BE2C (cell line): ENCODE results near the gene SEC22C. TPM values are rescaled to one million over a fixed set of nuclear protein-coding genes. Genes with fewer than 3 reads are reported as not detected.

Source experiments
- DNase-seq: peaks from one replicate; pipeline ENCODE4 v3.0.0-alpha.2; 2020
- H3K27me3 ChIP-seq: fragments of 250-450 bp; sonication (Bioruptor Pico); 2 replicates; pipeline ENCODE4 v1.5.1; 2020; ENCODE audit warnings: mild to moderate bottlenecking
- H3K36me3 ChIP-seq: fragments of 250-450 bp; sonication (Bioruptor Pico); 2 replicates; pipeline ENCODE4 v1.5.1; 2020; ENCODE audit warnings: mild to moderate bottlenecking
- H3K4me1 ChIP-seq: fragments of 250-450 bp; sonication (Bioruptor Pico); 2 replicates; pipeline ENCODE4 v1.5.1; 2020
- H3K4me3 ChIP-seq: 2 replicates; pipeline ENCODE4 v1.5.1; 2011; ENCODE audit warnings: low read depth, low read length
- H3K9me3 ChIP-seq: fragments of 250-450 bp; sonication (Bioruptor Pico); 2 replicates; pipeline ENCODE4 v1.5.1; 2020
- polyA plus RNA-seq: library from polyadenylated mRNA; unstranded; fragments of >200 nt; gene quantifications from one replicate; pipeline ENCODE4 v1.2.1, GENCODE V29; 2012; ENCODE audit warnings: low read depth, missing spikeins; ENCODE audit not compliant: insufficient read length, insufficient read depth
- TF ChIP-seq, protein P1 (sequence below): IDR thresholded peaks from 2 replicates; pipeline ENCODE4 v1.5.1; 2012; ENCODE audit warnings: mild to moderate bottlenecking, low read depth, low read length

SEC22C gene
- 17.3 TPM for polyA plus RNA-seq

DNA sequence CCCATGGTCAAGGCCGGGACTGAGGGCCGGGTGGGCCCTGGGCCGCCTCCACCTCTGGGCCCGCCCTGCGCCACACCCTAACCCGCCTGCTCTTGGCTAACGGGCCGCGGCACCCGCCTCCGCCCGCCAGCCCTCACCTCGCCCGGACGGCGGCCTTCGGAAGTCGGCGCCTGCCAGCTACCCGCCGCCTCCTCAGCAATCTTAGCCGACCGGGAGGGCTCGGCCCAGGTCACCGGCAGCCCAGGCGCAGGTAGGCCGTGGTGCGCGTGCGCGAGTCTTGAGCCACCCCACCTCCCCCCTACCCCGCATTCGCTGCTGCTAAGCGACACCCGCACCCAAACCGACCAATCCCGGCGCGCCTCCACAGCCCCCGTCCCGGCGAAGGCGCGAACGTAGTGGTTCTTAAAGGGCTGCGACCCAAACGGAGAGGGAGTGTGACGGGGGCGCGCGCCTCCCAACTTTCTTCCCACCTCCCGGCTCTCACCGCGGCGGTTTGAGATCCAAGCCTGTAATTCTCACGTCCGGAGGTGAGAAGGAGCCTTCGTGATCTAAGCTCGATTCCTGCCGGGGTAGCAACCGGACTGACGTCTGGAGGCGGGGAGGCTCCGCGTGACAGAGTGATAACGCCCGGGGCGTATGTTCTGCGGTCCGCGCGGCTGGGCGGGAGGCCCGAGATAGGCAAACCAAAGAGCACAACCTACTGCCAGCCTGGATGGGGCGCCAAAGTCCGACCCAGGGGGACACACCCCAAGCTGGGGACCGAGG lies at the start of gene SEC22C:
Gene SEC22C (minus strand): TSS at position 259 of the 765 bp plus-strand sequence. CDS start 12,921 bp downstream, outside the sequence.
- H3K27me3 ChIP-seq, result no peaks in the 10 kb centered on the region
- H3K9me3 ChIP-seq, result no peaks in the 10 kb centered on the region
- no peaks in the 10 kb centered on the region for H3K36me3 ChIP-seq
- peak within 1 kb of the TSS; percentile 74 for H3K4me3 ChIP-seq
- H3K4me1 ChIP-seq, result no peaks in the 10 kb centered on the region
- TF ChIP-seq, protein P1, sequence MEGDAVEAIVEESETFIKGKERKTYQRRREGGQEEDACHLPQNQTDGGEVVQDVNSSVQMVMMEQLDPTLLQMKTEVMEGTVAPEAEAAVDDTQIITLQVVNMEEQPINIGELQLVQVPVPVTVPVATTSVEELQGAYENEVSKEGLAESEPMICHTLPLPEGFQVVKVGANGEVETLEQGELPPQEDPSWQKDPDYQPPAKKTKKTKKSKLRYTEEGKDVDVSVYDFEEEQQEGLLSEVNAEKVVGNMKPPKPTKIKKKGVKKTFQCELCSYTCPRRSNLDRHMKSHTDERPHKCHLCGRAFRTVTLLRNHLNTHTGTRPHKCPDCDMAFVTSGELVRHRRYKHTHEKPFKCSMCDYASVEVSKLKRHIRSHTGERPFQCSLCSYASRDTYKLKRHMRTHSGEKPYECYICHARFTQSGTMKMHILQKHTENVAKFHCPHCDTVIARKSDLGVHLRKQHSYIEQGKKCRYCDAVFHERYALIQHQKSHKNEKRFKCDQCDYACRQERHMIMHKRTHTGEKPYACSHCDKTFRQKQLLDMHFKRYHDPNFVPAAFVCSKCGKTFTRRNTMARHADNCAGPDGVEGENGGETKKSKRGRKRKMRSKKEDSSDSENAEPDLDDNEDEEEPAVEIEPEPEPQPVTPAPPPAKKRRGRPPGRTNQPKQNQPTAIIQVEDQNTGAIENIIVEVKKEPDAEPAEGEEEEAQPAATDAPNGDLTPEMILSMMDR, result no peak
- DNase-seq, result peak; percentile 92

GRCh38 chr3:42613462-42613861 lies 31.7 kb upstream of the SEC22C start:
- Histone ChIP-seq H3K36me3 (no peaks in the 10 kb centered on the region), H3K4me1 (no peaks in the 10 kb centered on the region), H3K9me3 (no peaks in the 10 kb centered on the region), H3K4me3 (no peak overlapping the region), H3K27me3 (no peaks in the 10 kb centered on the region)
- TF ChIP-seq, protein P1, result peak; percentile 36
- no peak for DNase-seq

DNA sequence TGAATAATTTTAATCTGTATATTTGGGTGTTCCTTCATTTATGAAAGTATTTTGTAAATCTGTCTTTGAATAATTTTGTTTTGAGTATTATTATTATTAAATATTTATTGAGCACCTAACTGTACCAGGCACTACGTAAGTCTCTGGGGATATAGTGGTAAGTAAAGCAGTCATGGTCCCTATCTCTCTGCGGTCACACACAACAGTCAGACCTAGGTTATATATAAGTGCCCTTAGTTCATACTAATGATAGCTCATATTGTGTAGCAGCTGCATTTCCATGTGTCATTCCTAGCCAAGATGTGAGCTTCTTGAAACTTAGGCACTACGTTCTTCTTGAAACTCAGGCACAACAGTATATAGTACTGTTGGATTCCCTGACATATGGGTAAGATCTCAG lies 31.2 kb upstream of the SEC22C start:
- H3K36me3 ChIP-seq, result no peaks in the 10 kb centered on the region
- no peaks in the 10 kb centered on the region for H3K4me1 ChIP-seq
- DNase-seq, result no peak
- no peaks in the 10 kb centered on the region for H3K27me3 ChIP-seq
- H3K4me3 ChIP-seq, result no peak overlapping the region
- no peaks in the 10 kb centered on the region for H3K9me3 ChIP-seq
- TF ChIP-seq, protein P1, result no peak

DNA sequence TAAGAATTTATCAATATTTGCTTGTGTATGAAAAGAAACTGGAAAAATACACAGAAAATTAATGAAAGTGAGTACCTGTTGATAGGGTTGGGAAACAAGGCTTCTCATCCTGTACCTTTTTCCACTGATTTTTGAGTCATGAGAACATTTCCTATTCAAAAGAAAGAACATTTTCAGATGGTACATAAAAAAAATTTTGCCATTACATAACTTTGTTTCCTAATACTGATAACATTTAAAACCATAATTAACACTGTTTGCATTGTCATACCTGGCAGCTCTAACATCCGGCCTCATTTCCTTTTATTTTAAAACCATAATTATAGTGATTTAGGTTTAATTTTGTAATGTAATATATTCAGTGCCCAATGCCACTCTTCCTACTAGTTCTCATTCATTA lies 30.4 kb upstream of the SEC22C start:
- no peaks in the 10 kb centered on the region for H3K36me3 ChIP-seq

GRCh38 chr3:42610976-42611375 lies 29.2 kb upstream of the SEC22C start:
- Histone ChIP-seq H3K27me3 (no peaks in the 10 kb centered on the region), H3K4me1 (no peaks in the 10 kb centered on the region), H3K9me3 (no peaks in the 10 kb centered on the region), H3K36me3 (no peaks in the 10 kb centered on the region), H3K4me3 (no peak overlapping the region)
- TF ChIP-seq, protein P1, result no peak
- no peak for DNase-seq

More for the DNA sequence above, 30.4 kb upstream of the SEC22C start:
- Histone ChIP-seq H3K9me3 (no peaks in the 10 kb centered on the region), H3K4me3 (no peak overlapping the region), H3K27me3 (no peaks in the 10 kb centered on the region), H3K4me1 (no peaks in the 10 kb centered on the region)
- no peak for DNase-seq
- TF ChIP-seq, protein P1, result no peak

DNA sequence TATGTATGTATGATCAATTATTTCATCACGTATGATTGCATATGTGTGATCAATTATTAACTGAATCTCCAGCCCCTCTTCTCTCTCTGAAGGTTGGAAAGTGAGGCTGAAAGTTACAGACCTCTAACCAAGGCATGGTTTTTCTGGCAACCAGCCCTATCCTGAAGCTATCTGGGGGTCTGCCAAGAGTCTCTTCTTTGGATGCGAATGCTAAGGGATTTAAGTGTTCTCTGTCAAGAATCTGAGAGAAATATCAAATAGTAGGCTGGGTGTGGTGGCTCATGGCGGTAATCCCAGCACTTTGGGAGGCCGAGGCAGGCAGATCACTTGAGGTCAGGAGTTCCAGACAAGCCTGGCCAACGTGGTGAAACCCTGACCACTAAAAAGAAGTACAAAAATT lies 26.8 kb upstream of the SEC22C start:
- Histone ChIP-seq H3K27me3 (no peaks in the 10 kb centered on the region), H3K4me1 (no peaks in the 10 kb centered on the region; the same call in 1 of the 2 replicates), H3K9me3 (no peaks in the 10 kb centered on the region), H3K36me3 (no peaks in the 10 kb centered on the region), H3K4me3 (no peak overlapping the region)
- TF ChIP-seq, protein P1, result no peak
- peak; percentile 24 for DNase-seq
